ENCODE results near the gene KIAA1549.
"Not testable (repeated sequence)": the region's sequence is repeated elsewhere in the genome, so short reads cannot be mapped to it uniquely, and the experiment has no call there.

Gene KIAA1549

DNA sequence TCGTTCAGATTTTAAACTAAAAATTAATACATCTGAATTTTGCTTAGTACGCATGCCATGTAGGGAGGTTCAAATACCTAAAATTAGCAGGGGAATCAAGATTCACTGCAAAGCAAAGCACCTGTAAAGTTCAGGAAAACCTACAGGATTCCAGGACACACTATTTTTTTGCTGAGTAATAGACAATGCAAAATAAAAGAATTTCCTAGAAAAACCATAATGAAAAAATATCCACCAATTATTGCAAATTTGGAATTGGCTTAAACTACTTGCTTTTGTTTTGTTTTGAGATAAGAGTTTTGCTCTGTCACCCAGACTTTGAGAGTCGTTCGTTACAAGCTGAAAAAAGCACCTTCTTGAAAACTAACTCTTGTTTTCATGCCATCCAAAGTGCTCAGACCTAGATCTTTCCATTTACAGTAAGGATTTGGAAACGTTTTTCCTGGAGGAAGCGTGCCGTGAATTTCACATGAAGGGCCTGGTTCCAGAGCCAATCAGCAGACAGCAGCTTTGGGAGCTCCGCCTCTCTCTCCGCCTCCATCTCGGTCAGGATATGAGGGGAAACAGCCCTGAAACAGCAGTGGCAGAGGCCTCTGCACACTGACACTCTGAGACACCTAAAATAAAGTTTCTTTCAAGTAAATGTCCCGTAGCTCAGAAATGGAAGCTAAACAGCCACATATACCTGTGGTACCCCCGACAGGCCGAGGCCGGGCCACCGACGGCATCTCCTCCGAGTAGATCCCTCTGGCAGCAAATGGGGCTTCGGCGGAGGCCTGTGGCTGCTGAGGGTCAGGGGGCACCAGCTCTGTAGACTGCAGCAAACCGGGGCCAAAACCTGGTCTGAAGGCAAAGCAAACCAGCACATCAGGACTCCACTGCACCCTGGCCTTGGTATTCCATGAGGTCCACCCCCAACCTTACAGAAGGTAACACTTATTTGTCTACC, 137.3 kb downstream of the KIAA1549 start:
- no peak for DNase-seq

GRCh38 chr7:138842111-138842510, 139.1 kb downstream of the KIAA1549 start:
- no peak for DNase-seq

- DNase-seq = no peak
These were observed 143.0 kb downstream of the KIAA1549 start for GRCh38 chr7:138838166-138838565.

DNA sequence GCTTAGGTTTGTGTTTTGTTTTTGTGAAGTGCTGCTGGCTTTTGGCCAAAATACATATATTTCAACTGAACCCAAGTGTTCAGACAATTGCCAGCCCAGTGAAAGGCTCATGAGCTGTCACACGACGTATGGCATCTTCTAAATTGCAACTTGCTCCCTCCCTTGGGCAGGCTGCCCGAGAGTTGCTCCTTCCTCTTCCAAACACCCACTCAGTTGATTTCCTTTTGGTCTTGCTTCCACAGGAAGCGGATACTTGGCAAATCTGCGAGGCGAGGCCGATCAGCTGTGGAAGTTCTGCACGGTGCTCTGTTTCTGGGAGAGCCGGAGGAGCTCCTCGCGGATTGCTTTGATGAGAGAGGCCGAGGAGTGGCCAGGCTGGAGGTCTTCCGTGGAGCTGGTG, 143.6 kb downstream of the KIAA1549 start:
- no peak for DNase-seq

- DNase-seq = no peak
These were observed 146.1 kb downstream of the KIAA1549 start for GRCh38 chr7:138835087-138835486.

GRCh38 chr7:138834583-138834982, 146.6 kb downstream of the KIAA1549 start:
- DNase-seq = no peak

DNA sequence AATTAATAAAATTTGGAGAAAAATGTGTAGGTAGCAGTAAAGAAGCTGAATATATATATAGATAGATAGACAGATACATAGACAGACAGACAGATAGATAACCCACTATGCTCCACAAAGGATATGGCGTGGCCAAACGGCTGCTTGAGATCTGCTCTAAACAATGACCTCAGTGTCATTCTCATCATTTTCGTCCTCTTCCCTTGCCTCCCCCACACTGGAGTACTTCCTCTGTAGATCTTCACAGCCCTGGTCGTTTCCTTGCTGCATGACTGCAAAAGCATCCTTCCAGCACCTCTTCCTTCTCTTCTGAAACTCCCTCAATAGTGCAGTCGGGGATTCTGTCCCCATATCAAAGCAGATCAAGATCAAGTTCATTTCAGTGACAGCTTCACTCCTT, 147.6 kb downstream of the KIAA1549 start:
- no peak for DNase-seq

DNA sequence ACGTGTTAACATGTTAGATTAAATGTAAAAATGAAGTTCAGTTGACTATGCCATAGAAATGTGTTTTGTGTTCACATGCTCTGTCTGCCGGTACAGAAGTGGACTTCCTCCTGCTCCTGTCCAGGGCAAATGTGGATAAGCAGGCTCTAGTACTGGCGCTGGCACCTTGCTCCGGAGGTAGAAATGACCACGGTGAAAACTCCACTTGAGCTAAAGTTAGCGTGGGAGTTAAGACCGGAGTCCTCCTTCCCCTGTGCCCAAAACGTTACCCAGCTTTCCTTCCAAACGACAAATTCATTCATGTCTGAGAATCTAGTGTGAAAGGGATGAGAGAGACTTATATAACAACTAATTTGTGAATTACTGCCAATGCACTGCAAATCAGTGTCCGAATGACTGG, 148.2 kb downstream of the KIAA1549 start:
- DNase-seq = no peak

DNA sequence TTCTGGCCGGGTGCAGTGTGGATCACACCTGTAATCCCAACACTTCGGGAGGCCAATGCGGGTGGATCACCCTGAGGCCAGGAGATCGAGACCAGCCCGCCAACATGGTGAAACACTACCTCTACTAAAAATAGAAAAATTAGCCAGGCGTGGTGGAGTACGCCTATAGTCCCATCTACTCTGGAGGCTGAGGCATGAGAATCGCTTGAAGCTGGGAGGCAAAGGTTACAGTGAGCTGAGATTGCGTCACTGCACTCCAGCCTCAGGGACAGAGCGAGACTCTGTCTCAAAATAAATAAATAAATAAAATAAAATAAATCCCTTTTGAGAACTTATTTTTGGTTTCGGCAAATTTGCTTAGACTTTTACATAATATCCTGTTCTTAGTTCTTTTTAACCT, 151.9 kb downstream of the KIAA1549 start:
- DNase-seq = no peak

DNA sequence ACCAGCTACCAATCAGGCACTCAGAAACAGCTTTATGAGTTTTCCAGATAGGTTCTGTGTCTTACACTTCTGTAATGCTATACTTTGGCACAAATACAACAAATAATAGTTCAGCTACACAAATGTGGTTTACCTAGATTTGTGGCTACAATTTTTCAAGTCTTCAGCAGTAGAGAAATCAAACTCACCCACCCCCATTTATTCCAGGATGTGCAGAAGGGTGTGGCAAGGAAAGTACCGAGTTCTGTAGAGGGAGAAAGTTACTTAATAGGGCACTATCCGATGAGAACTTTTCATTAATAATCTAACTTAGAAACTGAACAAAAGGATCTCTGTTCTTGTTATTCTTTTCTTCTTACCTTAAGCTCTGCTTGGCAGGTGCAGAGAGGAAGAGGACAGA, 152.9 kb downstream of the KIAA1549 start:
- no peak for DNase-seq

DNA sequence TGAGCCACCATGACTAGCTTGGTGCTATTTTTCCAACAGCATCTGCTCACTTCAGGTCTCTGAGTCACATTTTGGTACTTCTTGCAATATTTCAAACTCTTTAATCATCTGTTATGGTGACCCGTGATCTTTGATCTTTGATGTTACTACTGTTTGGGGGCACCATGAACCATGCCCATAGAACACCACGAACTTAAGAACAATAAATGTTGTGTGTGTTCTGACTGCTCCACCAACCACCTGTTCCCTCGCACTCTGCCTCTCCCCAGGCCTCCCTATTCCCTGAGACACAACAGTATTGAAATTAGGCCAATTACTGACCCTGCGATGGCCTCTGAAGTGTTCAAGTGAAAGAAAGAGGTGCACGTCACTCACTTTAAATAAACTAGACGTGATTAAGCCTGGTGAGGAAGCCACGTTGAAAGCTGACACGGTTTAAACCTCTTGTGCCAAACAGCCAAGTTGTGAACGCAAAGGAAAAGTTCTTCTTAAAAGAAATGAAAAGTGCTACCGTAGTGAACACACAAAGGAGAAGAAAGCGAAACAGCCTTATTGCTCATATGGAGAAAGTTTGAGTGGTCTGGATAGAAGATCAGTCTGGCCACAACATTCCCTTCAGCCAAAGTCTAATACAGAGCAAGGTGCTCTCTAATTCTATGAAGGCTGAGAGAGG, 156.0 kb downstream of the KIAA1549 start:
- no peak for DNase-seq

DNA sequence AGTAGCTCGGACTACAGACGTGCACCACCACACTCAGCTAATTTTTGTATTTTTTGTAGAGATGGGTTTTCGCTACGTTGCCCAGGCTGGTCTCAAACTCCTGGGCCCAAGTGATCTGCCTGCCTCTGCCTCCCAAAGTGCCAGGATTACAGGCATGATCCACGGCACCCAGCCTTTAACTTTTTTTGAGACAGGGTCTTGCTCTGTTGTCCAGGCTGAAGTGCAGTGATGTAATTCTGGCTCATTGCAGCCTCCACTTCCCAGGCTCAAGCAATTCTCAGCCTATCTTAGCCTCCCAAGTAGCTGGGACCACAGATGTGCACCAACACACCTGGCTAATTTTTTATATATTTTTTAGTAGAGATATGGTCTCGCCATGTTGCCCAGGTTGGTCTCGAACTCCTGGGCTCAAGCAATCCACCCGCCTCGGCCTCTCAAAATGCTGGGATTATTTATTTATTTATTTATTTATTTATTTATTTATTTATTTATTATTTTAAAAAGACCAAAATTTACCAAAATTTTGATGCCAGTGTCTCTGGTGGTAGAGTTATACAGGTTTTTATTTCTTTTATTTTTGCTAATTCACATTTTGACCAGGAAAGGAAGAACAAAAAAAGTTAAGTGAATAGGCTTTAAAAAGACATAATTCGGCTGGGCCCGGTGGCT, 158.2 kb downstream of the KIAA1549 start:
- no peak for DNase-seq

GRCh38 chr7:138821912-138822311, 159.3 kb downstream of the KIAA1549 start:
- no peak for DNase-seq

- DNase-seq = no peak
These were observed 161.6 kb downstream of the KIAA1549 start for GRCh38 chr7:138819625-138820024.

- no peak for DNase-seq
These were observed 164.5 kb downstream of the KIAA1549 start for GRCh38 chr7:138816650-138817049.

GRCh38 chr7:138814816-138815332, 166.3 kb downstream of the KIAA1549 start:
- no peak for DNase-seq

DNA sequence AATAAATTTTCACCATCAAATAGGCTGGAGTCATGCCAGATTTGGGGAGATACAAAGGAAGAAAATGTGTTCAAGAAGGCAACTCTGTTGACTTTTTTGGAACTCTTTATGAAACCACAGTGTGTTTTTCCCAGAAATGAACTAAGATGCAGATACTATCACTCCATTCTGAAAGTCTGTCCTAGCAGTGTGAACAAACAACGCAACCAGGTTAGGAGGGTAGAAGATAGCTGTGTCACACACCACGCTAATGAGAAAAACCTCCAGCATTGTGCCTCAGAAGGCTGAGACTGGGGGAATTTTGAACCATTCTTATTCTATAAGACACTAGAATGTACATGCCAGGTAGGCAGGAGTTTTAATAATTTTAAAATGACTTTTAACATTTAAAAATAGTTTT, 167.2 kb downstream of the KIAA1549 start:
- DNase-seq = no peak

GRCh38 chr7:138811327-138811726, 169.9 kb downstream of the KIAA1549 start:
- not testable (repeated sequence) for DNase-seq

DNA sequence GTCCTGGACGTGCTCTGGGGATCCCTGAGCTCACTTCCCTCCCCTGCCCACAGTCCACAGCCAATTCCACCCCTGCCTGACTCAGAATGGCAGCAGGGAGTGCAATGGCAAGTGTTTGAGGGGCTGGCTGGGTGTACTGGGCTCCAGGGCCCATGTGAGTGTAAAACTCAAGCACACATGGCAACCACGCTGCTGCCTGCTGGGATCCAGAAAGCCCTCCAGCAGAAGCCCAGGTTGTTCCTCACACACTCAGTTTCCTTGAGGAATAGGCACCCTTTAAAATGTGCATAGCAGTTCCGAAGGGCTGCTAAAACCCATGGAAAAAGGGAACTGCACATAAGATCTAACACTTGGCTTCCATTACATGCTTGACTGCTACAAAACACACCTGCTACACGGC, 171.8 kb downstream of the KIAA1549 start:
- no peak for DNase-seq

GRCh38 chr7:138804618-138805017, 176.6 kb downstream of the KIAA1549 start:
- DNase-seq = no peak

DNA sequence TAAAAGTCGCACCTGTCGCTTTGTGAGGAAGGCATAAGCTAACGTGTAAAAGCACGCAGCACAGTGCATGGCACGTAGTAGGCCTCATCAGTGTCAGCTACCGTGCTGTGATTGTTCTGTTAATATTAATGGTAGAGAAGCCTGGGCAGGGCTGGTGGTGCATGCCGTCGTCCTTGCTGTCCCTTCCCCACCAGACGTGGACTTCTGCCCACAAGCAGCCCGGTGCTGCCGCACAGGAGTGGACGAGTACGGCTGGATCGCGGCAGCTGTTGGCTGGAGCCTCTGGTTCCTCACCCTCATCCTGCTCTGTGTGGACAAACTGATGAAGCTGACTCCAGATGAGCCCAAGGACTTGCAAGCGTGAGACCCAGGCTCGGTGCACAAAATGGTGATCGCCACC, 178.5 kb downstream of the KIAA1549 start:
- no peak for DNase-seq

DNA sequence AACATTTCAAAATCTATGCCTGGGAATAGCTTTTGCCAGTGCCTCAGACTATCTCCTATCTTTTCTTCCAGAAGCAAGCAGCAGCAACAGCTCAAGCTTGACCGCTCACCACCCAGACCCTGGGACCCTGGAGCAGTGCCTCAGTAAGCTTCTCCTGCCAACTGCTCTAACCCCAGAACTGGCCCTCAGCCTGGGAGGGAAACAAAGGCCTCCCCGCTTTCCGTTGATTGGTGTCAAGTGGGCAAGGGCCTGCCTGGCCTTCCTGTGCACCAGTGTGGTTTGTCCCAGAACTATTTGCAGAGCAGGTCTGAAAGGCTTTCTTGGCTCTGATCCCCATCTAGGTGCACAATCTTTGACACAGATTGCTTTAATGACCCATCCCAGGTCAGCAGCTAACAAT, 179.9 kb downstream of the KIAA1549 start:
- no peak for DNase-seq

- DNase-seq = no peak
These were observed 181.7 kb downstream of the KIAA1549 start for GRCh38 chr7:138799336-138800000.
